RWPE1 (cell line): ENCODE results near the gene PCDHA4.
"Not testable (repeated sequence)": the region's sequence is repeated elsewhere in the genome, so short reads cannot be mapped to it uniquely, and the experiment has no call there.

ENCODE experiments used
- CTCF ChIA-PET: fragments of 350-600 bp; sonication (Branson Sonifier 250); formaldehyde crosslinking; extraction: SDS; loops from one replicate; lab custom pipeline; 2021; lab: Yijun Ruan, JAX
- POLR2A ChIA-PET: fragments of 400-600 bp; formaldehyde crosslinking; extraction: SDS; loops from one replicate; lab custom pipeline; 2020; ENCODE audit warnings: antibody characterized with exemption; ENCODE audit not compliant: low non-redundant PET; lab: Yijun Ruan, JAX
- DNase-seq: peaks from one replicate; pipeline ENCODE4 v3.0.0; 2012; ENCODE audit warnings: low spot score
- H3K27ac ChIP-seq: fragments of 450-650 bp; 2 replicates; pipeline ENCODE4 v1.5.1; 2017
- TF ChIP-seq, protein P1 (sequence below): fragments of 450-650 bp; conservative IDR thresholded peaks from 2 replicates; pipeline ENCODE4 v1.5.1; 2017; ENCODE audit warnings: low read depth, mild to moderate bottlenecking

Gene PCDHA4

DNA sequence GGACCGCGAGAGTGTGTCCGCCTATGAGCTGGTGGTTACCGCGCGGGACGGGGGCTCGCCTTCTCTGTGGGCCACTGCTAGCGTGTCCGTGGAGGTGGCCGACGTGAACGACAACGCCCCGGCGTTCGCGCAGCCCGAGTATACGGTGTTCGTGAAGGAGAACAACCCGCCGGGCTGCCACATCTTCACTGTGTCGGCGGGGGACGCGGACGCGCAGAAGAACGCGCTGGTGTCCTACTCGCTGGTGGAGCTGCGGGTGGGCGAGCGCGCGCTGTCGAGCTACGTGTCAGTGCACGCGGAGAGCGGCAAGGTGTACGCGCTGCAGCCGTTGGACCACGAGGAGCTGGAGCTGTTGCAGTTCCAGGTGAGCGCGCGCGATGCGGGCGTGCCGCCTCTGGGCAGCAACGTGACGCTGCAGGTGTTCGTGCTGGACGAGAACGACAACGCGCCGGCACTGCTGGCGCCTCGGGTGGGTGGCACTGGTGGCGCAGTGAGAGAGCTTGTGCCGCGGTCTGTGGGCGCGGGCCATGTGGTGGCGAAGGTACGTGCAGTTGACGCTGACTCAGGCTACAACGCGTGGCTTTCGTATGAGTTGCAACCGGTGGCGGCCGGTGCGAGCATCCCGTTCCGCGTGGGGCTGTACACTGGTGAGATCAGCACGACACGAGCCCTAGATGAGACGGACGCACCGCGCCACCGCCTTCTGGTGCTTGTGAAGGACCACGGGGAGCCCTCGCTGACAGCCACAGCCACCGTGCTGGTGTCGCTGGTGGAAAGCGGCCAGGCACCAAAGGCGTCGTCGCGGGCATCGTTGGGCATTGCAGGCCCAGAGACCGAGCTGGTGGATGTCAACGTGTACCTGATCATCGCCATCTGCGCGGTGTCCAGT is 29.0 kb downstream of the PCDHA4 start:
- CTCF ChIA-PET, result interaction anchor here (0.5 kb wide), 2 partner anchors 24 to 387 kb away, joined by 3 to 4 read pairs; partner anchors contain the start of gene PCDHB14
- TF ChIP-seq, protein P1, sequence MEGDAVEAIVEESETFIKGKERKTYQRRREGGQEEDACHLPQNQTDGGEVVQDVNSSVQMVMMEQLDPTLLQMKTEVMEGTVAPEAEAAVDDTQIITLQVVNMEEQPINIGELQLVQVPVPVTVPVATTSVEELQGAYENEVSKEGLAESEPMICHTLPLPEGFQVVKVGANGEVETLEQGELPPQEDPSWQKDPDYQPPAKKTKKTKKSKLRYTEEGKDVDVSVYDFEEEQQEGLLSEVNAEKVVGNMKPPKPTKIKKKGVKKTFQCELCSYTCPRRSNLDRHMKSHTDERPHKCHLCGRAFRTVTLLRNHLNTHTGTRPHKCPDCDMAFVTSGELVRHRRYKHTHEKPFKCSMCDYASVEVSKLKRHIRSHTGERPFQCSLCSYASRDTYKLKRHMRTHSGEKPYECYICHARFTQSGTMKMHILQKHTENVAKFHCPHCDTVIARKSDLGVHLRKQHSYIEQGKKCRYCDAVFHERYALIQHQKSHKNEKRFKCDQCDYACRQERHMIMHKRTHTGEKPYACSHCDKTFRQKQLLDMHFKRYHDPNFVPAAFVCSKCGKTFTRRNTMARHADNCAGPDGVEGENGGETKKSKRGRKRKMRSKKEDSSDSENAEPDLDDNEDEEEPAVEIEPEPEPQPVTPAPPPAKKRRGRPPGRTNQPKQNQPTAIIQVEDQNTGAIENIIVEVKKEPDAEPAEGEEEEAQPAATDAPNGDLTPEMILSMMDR, result no peak
- no peak for DNase-seq
- POLR2A ChIA-PET, result no interaction called here
- H3K27ac ChIP-seq, result no peak overlapping the region

DNA sequence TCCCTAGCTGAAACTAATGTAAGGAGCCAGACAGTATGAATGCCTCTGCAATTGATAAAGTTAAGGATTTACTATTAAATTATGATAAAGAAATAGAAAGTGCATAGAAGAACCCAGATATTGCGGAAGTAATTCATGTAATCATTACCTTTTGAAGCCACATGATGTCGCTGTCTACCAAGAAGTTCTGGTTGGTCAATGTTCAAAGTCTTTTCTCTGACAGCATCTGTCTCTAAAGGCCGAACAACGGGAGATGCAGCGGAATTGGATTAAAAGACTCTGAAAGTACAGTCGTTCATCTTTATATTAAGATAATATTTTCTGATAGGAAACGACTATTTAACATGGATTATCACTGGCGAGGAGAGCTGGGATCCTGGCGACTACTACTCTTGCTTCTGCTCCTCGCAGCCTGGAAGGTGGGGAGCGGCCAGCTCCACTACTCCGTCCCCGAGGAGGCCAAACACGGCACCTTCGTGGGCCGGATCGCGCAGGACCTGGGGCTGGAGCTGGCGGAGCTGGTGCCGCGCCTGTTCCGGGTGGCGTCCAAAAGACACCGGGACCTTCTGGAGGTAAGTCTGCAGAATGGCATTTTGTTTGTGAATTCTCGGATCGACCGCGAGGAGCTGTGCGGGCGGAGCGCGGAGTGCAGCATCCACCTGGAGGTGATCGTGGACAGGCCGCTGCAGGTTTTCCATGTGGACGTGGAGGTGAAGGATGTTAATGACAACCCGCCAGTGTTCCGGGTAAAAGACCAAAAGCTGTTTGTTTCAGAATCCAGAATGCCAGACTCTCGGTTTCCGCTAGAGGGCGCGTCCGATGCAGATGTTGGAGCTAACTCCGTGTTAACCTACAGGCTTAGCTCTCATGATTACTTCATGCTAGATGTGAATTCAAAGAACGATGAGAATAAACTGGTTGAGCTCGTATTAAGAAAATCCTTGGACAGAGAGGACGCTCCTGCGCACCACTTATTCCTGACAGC is 34.4 kb downstream of the PCDHA4 start, which contains the start of gene PCDHA8:
TSS of gene PCDHA8 (plus strand) at position 210 of the 985 bp plus-strand sequence. CDS start at position 345, 135 bp downstream.
- ChIA-PET CTCF (interaction anchor here (0.5 to 4.7 kb wide), 41 partner anchors 8 to 1942 kb away, joined by 3 to 123 read pairs (median 4); partner anchors contain the start of genes PCDHA1, PCDHA11, PCDHA12 and PCDHA13), POLR2A (interaction anchor here (0.5 to 1.0 kb wide), 4 partner anchors 18 to 642 kb away, joined by 3 to 6 read pairs (median 4); no protein-coding TSS in a partner anchor)
- peak; percentile 73 for DNase-seq

DNA sequence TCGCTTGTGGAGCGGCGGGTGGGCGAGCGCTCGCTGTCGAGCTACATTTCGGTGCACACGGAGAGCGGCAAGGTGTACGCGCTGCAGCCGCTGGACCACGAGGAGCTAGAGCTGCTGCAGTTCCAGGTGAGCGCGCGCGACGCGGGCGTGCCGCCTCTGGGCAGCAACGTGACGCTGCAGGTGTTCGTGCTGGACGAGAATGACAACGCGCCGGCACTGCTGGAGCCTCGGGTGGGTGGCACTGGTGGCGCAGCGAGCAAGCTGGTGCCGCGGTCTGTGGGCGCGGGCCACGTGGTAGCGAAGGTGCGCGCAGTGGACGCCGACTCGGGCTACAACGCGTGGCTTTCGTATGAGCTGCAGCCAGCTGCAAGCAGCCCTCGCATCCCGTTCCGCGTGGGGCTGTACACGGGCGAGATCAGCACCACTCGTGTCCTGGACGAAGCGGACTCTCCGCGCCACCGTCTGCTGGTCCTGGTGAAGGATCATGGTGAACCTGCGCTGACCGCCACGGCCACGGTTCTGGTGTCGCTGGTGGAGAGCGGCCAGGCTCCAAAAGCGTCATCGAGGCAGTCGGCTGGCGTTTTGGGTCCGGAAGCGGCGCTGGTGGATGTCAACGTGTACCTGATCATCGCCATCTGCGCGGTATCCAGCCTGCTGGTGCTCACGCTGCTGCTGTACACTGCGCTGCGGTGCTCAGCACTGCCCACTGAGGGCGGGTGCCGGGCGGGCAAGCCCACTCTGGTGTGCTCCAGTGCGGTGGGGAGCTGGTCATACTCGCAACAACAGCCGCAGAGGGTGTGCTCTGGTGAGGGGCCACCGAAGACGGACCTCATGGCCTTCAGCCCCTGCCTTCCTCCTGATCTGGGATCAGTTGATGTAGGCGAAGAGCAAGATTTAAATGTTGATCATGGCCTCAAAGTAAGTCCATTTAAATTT is 36.2 kb downstream of the PCDHA4 start:
- TF ChIP-seq, protein P1, result no peak
- POLR2A ChIA-PET, result interaction anchor here (0.6 kb wide), 1 partner anchor 16 kb away, joined by 4 read pairs; no protein-coding TSS in a partner anchor
- CTCF ChIA-PET, result interaction anchor here (2.2 to 4.7 kb wide), 2 partner anchors 19 to 26 kb away, joined by 19 to 123 read pairs; partner anchors contain the start of gene PCDHA11
- DNase-seq, result no peak
- H3K27ac ChIP-seq, result no peak overlapping the region

More for the DNA sequence above, 34.4 kb downstream of the PCDHA4 start, which contains the start of gene PCDHA8:
- TF ChIP-seq, protein P1, result peak; percentile 85
- no peak within 1 kb of the TSS for H3K27ac ChIP-seq

DNA sequence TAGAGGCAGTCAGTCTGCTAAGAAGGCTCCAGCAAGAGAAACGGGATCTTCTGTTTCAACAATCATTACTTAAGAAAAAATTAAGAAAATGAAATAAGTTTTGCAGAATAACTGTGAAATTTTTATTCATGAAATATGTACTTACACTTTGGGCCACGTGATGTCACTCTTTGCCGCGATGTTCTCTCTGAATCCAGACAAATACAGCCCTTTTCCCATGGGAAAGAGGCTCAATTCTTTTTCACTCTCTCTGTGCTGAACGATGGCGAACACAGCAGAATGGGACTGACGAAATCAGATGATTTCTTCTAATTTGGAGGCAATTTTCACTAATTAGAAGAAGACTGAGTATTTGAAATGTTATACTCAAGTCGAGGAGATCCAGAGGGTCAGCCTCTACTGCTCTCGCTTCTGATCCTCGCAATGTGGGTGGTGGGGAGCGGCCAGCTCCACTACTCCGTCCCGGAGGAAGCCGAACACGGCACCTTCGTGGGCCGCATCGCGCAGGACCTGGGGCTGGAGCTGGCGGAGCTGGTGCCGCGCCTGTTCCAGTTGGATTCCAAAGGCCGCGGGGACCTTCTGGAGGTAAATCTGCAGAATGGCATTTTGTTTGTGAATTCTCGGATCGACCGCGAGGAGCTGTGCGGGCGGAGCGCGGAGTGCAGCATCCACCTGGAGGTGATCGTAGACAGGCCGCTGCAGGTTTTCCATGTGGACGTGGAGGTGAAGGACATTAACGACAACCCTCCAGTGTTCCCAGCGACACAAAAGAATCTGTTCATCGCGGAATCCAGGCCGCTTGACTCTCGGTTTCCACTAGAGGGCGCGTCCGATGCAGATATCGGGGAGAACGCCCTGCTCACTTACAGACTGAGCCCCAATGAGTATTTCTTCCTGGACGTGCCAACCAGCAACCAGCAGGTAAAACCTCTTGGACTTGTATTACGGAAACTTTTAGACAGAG is 41.6 kb downstream of the PCDHA4 start, which contains the start of gene PCDHA9:
TSS of gene PCDHA9 (plus strand) at position 244 of the 964 bp plus-strand sequence. CDS start at position 358, 114 bp downstream.
- POLR2A ChIA-PET, DNase-seq, H3K27ac ChIP-seq, CTCF ChIA-PET: not testable (repeated sequence)

DNA sequence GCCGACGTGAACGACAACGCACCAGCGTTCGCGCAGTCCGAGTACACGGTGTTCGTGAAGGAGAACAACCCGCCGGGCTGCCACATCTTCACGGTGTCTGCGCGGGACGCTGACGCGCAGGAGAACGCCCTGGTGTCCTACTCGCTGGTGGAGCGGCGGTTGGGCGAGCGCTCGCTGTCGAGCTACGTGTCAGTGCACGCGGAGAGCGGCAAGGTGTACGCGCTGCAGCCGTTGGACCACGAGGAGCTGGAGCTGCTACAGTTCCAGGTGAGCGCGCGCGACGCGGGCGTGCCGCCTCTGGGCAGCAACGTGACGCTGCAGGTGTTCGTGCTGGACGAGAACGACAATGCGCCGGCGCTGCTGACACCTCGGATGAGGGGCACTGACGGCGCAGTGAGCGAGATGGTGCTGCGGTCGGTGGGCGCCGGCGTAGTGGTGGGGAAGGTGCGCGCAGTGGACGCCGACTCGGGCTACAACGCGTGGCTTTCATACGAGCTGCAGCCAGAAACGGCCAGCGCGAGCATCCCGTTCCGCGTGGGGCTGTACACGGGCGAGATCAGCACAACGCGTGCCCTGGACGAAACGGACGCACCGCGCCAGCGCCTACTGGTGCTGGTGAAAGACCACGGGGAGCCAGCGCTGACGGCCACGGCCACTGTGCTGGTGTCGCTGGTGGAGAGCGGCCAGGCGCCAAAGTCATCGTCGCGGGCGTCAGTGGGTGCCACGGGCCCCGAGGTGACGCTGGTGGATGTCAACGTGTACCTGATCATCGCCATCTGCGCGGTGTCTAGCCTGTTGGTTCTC is 43.2 kb downstream of the PCDHA4 start:
- CTCF ChIA-PET, DNase-seq, H3K27ac ChIP-seq, POLR2A ChIA-PET: not testable (repeated sequence)
